HL-60 (cell line): Measurements from ENCODE around the gene EEF1G.
A peak's percentile ranks its signal among the peaks of the same experiment; 100 is the strongest.

Experiments
- DNase-seq, 2 experiments: peaks; one replicate each; pipeline ENCODE4 v3.0.0-alpha.2; 2010 to 2020; ENCODE audit warnings: low read depth in 1 of 2, low spot score in 1 of 2
- H3K27ac ChIP-seq: fragments of 250-450 bp; sonication (Bioruptor Pico); replicated peaks from 2 replicates; pipeline ENCODE4 v1.5.1; 2020; ENCODE audit warnings: mild to moderate bottlenecking, moderate library complexity
- H3K27me3 ChIP-seq: fragments of 250-450 bp; sonication (Bioruptor Pico); 2 replicates; pipeline ENCODE4 v1.5.1; 2021; ENCODE audit warnings: mild to moderate bottlenecking, moderate library complexity; ENCODE audit not compliant: insufficient read depth, poor library complexity, severe bottlenecking
- H3K4me3 ChIP-seq: replicated peaks from 2 replicates; pipeline ENCODE4 v1.5.1; 2011; ENCODE audit warnings: mild to moderate bottlenecking, control low read depth, low read length; ENCODE audit not compliant: insufficient read depth
- CTCF ChIP-seq: IDR thresholded peaks from one replicate; pipeline ENCODE4 v1.5.1; 2011; ENCODE audit warnings: low read length, control low read depth, inconsistent platforms; ENCODE audit not compliant: insufficient read depth
- GABPA ChIP-seq: IDR thresholded peaks from 2 replicates; pipeline ENCODE4 v1.6.1; 2012; ENCODE audit warnings: low read depth
- POLR2AphosphoS5 ChIP-seq: IDR thresholded peaks from 2 replicates; pipeline ENCODE4 v1.6.1; 2012; ENCODE audit warnings: low read depth
- REST ChIP-seq: IDR thresholded peaks from 2 replicates; pipeline ENCODE4 v1.6.1; 2012; ENCODE audit warnings: low read depth; ENCODE audit not compliant: insufficient replicate concordance
- SPI1 ChIP-seq: IDR thresholded peaks from 2 replicates; pipeline ENCODE4 v1.6.1; 2012; ENCODE audit warnings: low read depth, mild to moderate bottlenecking, borderline replicate concordance

The EEF1G gene

GRCh38 chr11:62548545-62549335 is 25.0 kb downstream of the EEF1G start:
- Histone ChIP-seq H3K27me3 (no peaks in the 10 kb centered on the region), H3K27ac (no peak overlapping the region), H3K4me3 (no peak overlapping the region)
- TF ChIP-seq GABPA = no peak
- no peak for TF ChIP-seq CTCF
- TF ChIP-seq SPI1 = no peak
- no peak for TF ChIP-seq POLR2AphosphoS5
- no peak for TF ChIP-seq REST
- no peak for DNase-seq

- H3K4me3 ChIP-seq = no peak overlapping the region
- TF ChIP-seq GABPA (no peak), SPI1 (no peak), POLR2AphosphoS5 (no peak), REST (no peak), CTCF (no peak)
- H3K27me3 ChIP-seq = no peaks in the 10 kb centered on the region
- no peak overlapping the region for H3K27ac ChIP-seq
- no peak for DNase-seq
These were observed 25.9 kb downstream of the EEF1G start for GRCh38 chr11:62547691-62548281.

GRCh38 chr11:62546929-62547625 is 26.6 kb downstream of the EEF1G start:
- no peak for DNase-seq
- H3K27ac ChIP-seq = no peak overlapping the region
- TF ChIP-seq SPI1 (no peak), REST (no peak), CTCF (no peak), POLR2AphosphoS5 (no peak), GABPA (no peak)
- peak overlapping the region; percentile 65 for H3K4me3 ChIP-seq
- no peaks in the 10 kb centered on the region for H3K27me3 ChIP-seq
